AG10803 (cell line): ENCODE measurements around the gene GNAO1.

ENCODE experiments used
- DNase-seq: peaks from one replicate; pipeline ENCODE4 v3.0.0; 2010; ENCODE audit warnings: low read depth
- H3K4me3 ChIP-seq: 2 replicates; pipeline ENCODE4 v1.5.1; 2011; ENCODE audit warnings: mild to moderate bottlenecking, low read length, control low read depth
- TF ChIP-seq, protein P1 (sequence below): conservative IDR thresholded peaks from 2 replicates; pipeline ENCODE4 v1.5.1; 2011; ENCODE audit warnings: mild to moderate bottlenecking, low read length, control low read depth, inconsistent platforms

The GNAO1 gene

DNA sequence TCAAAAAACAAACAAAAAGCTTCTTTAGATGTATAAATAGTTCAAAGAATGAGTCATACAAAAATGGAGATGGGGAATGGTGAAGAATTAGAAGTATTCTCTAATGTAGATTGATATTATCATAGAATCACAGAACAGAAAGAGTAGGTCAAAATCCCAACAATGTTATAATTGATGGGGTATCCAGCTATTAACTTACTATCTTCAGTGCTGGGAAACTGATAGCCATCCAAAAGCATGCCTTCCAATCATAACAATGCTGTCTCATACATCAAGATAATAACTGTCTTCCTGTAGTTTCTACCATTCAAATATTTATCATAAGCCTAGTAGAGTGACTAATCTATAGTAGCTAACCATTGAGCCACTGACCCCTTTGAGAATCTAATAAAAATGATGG is 26.7 kb upstream of the GNAO1 start:
- TF ChIP-seq, protein P1, sequence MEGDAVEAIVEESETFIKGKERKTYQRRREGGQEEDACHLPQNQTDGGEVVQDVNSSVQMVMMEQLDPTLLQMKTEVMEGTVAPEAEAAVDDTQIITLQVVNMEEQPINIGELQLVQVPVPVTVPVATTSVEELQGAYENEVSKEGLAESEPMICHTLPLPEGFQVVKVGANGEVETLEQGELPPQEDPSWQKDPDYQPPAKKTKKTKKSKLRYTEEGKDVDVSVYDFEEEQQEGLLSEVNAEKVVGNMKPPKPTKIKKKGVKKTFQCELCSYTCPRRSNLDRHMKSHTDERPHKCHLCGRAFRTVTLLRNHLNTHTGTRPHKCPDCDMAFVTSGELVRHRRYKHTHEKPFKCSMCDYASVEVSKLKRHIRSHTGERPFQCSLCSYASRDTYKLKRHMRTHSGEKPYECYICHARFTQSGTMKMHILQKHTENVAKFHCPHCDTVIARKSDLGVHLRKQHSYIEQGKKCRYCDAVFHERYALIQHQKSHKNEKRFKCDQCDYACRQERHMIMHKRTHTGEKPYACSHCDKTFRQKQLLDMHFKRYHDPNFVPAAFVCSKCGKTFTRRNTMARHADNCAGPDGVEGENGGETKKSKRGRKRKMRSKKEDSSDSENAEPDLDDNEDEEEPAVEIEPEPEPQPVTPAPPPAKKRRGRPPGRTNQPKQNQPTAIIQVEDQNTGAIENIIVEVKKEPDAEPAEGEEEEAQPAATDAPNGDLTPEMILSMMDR: no peak
- H3K4me3 ChIP-seq: no peak overlapping the region
- DNase-seq: no peak

DNA sequence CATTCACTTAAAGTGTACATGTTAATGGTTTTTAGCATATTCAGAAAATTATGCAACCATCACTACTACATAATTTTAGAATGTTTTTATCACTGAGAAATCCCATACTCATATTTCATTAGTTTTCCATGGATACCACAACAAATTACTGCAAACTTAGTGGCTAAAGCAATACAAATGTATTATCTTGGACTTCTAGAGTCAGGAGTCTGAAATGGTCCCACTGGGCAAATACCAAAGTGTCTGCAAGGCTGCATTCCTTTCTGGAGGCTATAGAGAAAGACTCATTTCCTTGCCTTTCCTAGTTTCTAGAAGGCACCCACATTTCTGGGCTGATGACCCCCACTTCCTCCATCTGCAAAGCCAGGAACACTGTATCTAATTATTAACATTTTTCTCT is 16.9 kb upstream of the GNAO1 start:
- TF ChIP-seq, protein P1: no peak
- no peak for DNase-seq
- H3K4me3 ChIP-seq: no peak overlapping the region

DNA sequence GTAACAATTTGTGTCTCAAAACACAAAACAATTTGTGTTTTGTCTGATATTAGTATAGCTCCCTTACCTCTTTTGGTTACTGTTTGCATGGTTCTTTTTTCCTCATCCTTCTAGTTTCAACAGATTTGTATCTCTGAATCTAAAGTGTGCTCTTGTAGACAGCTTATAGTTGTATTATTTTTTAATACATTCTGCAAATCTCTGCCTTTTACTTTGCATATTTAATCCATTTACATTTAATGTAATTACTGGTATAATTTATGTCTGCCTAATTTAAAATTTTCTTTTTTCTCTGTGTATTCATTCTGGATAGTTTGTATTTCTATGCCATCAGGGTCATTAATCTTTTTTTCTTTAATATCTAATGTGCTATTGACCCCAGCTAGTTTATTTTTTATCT is 9.9 kb upstream of the GNAO1 start:
- TF ChIP-seq, protein P1: no peak
- DNase-seq: no peak

DNA sequence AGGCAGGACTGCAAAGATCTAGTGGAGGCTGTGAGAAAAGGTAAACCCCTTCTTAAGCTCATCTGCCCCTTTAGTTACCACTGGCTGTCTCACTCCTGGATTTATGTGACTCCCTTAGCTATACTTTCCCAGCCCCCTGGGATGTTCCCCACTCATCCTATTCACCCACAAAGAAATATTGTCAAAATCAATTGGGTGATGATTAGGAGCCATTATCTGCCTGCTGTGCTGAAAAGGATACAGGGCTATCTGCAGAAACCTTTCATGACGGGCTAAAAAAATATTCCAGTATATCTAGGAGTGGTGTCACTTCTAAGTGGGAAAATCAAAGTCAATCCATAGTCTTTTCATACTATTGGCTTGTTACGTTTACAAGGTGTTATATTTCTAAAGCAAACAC is 8.0 kb upstream of the GNAO1 start:
- DNase-seq: no peak
- TF ChIP-seq, protein P1: no peak
- no peak overlapping the region for H3K4me3 ChIP-seq

More for the DNA sequence above, 9.9 kb upstream of the GNAO1 start:
- H3K4me3 ChIP-seq: no peak overlapping the region

DNA sequence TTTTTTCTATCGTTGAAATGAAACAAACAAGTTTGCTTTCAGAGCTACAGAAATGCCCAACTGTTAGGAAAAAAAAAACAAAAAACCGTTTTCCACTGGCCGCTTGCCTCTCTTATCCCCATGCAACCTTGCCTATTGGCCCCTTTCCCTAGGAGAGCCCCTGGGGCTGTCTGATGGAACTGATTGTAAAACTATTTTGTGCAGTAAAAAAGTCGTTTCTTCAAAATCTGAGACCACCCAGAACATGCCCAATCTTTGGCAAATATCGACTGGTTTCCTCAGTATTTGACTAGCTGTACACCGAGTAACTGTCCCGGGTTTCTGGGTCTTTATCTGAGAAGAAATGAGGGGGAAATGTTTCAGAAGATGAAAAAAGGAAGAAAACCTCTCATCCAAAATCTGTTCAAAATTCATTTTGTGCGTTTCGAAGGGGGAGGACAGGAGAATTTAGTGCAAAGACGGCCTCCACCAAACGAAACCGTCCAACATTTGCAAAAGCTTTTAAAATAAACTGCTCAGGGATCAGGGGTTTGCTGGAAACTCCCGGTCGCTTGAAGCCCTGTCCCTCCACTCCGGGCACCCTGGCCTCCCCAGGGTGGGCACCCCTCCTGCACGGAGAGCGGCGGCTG is 1.1 kb upstream of the GNAO1 start:
- H3K4me3 ChIP-seq: peak overlapping the region; percentile 35
- TF ChIP-seq, protein P1: no peak
- no peak for DNase-seq

DNA sequence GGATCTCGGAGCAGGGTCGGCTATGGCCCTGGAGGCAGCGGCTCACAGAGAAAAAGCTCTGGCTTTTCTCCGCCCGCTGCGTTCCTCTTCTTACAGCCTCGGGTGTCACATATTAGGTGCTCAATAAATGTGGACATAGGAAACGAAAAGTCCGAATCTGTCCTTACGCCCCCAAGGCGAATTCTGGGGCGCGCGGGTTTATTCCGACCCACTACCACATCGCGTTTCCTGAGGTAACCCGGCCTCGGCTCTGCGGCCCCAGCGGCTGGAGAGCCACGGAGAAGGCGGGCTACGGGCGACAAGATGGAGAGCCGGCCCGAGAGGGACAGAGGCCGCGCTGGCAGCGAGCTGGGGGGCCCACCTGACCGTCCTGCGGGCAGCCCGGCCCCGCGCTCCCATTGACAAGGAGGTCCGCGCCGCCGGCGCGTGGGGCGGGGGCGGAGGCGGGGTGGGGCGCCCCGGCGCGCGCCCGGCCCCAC is 573 bp upstream of the GNAO1 start:
- DNase-seq: no peak
- TF ChIP-seq, protein P1: no peak
- H3K4me3 ChIP-seq: peak overlapping the region; percentile 35

DNA sequence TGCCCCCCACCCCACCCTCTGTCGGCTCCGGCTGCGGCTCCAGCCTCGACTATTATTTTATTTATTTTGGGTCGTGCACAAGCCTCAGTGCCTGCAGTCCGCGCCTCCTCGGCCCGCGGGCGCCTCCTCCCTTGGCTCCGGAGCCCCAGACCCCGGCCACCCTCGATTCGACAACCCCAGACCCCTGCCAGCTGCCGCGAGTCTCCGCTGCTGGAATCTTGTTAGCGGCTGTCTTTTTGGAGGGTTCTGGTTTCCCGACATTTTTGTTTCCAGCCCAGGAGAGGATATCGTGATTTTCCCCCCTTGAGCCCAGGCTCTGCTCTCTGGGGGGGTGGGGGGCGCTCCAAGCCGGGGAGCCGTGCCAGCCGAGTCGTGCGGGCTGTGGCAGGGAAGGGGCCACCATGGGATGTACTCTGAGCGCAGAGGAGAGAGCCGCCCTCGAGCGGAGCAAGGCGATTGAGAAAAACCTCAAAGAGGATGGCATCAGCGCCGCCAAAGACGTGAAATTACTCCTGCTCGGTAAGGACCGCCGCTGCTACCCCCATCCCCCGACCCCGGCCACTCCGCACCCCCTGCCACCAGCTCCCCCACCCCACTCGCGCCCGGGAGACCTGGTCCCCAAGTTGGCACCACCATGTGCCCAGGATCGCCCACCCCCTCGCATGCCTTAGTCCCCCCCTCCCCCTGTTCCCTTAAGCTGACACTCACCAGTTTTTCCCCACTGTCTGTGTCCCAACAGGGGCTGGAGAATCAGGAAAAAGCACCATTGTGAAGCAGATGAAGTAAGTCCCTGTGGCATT is 746 bp downstream of the GNAO1 start:
- TF ChIP-seq, protein P1: no peak
- H3K4me3 ChIP-seq: no peak overlapping the region
- DNase-seq: no peak
